ENCODE results near the gene COL1A2. TPM values are rescaled to one million over a fixed set of nuclear protein-coding genes. Genes with fewer than 3 reads are reported as not detected.

The COL1A2 gene
- total and polyA plus RNA-seq, 2 experiments from 2014 or later = 76.6 to 122 TPM

DNA sequence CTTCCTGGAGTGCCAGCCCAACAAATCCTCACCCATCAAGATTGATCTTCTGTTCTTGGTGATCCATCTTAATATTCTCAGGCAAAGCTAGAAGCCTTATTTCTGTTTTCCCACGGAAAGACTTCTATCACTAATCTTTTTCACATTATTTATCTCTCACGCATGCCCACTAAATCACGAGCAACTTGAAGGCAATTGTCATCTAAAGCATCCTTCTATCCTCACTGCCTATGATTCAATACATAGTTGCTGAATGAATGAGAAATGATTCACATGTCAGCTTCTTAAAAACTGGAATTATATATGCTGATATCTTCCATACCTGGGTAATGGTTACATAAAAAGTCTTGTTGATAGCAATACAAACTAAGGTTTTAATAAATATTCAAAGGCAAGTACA lies 12.6 kb upstream of the COL1A2 start:
- no peaks in the 10 kb centered on the region for H3K4me1 ChIP-seq (ENCODE audit: low read depth)
- H3K36me3 ChIP-seq = no peaks in the 10 kb centered on the region
- no peak for DNase-seq (ENCODE audit: low read depth in 1 of 2, low spot score in 1 of 2)
- H3K9me3 ChIP-seq (ENCODE audit: low read depth) = no peaks in the 10 kb centered on the region
- H3K4me3 ChIP-seq = no peak overlapping the region
- H3K27ac ChIP-seq = no peak overlapping the region
- TF ChIP-seq CTCF (IDR thresholded peaks at IDR 0.05; ENCODE audit: low read depth, low read length) = no peak
- H3K27me3 ChIP-seq = no peaks in the 10 kb centered on the region

GRCh38 chr7:94382746-94383145 lies 11.9 kb upstream of the COL1A2 start:
- no peak for TF ChIP-seq CTCF (IDR thresholded peaks at IDR 0.05; ENCODE audit: low read depth, low read length)
- DNase-seq (ENCODE audit: low read depth in 1 of 2, low spot score in 1 of 2) = no peak
- Histone ChIP-seq H3K9me3 (ENCODE audit: low read depth) (no peaks in the 10 kb centered on the region), H3K36me3 (no peaks in the 10 kb centered on the region), H3K27ac (no peak overlapping the region), H3K4me1 (ENCODE audit: low read depth) (no peaks in the 10 kb centered on the region), H3K4me3 (no peak overlapping the region), H3K27me3 (no peaks in the 10 kb centered on the region)

- Histone ChIP-seq H3K27ac (no peak overlapping the region), H3K4me1 (ENCODE audit: low read depth) (no peaks in the 10 kb centered on the region), H3K4me3 (no peak overlapping the region), H3K36me3 (no peaks in the 10 kb centered on the region), H3K27me3 (no peaks in the 10 kb centered on the region), H3K9me3 (ENCODE audit: low read depth) (no peaks in the 10 kb centered on the region)
- no peak for TF ChIP-seq CTCF (IDR thresholded peaks at IDR 0.05; ENCODE audit: low read depth, low read length)
- no peak for DNase-seq (ENCODE audit: low read depth in 1 of 2, low spot score in 1 of 2)
Observed at GRCh38 chr7:94384315-94384714, 10.4 kb upstream of the COL1A2 start.

DNA sequence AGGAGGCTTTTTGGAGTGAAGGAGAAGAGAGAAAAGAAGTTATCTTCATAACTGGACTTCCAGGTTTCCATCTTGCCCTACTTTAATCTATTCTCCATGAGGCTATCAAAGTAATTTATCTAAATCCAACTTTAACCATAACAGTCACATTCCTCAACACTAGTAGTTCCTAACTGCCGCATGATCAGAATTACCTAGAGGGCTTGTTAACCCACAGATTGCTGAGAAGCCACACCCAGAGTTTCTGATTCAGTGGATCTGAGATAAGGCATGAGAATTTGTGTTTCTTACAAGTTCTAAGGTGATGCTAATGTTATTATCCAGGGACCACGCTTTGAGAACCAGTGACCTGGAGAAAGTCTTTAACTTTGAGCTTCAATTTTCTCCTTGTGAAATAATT lies 8.3 kb upstream of the COL1A2 start:
- Histone ChIP-seq H3K36me3 (no peaks in the 10 kb centered on the region), H3K9me3 (ENCODE audit: low read depth) (no peaks in the 10 kb centered on the region), H3K4me3 (no peak overlapping the region), H3K4me1 (ENCODE audit: low read depth) (no peaks in the 10 kb centered on the region), H3K27me3 (no peaks in the 10 kb centered on the region), H3K27ac (no peak overlapping the region)
- no peak for TF ChIP-seq CTCF (IDR thresholded peaks at IDR 0.05; ENCODE audit: low read depth, low read length)
- no peak for DNase-seq (ENCODE audit: low read depth in 1 of 2, low spot score in 1 of 2)

GRCh38 chr7:94388540-94388939 lies 6.2 kb upstream of the COL1A2 start:
- Histone ChIP-seq H3K9me3 (ENCODE audit: low read depth) (no peaks in the 10 kb centered on the region), H3K4me1 (ENCODE audit: low read depth) (peaks cover 14% of the 10 kb centered on the region), H3K36me3 (no peaks in the 10 kb centered on the region), H3K4me3 (no peak overlapping the region), H3K27me3 (no peaks in the 10 kb centered on the region), H3K27ac (no peak overlapping the region)
- DNase-seq (ENCODE audit: low read depth in 1 of 2, low spot score in 1 of 2) = no peak
- no peak for TF ChIP-seq CTCF (IDR thresholded peaks at IDR 0.05; ENCODE audit: low read depth, low read length)

DNA sequence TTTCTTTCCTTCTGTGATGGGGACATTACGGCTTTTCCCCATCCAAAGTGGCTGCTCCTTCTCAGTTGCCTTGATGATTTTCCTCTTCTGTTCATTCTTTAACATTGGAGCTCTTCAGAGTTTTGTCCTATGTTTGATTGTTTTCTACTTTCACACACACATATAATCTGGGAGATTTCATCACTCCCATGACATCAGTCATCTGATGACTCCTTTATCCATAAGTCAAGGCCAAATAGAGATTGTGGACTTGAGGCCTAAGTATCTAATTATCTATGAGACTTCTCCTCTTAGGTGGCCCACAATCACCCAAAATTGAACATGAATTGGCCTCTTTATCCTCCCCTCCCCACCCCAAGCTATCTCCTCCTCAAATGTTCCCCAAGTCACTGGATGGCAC lies 5.3 kb upstream of the COL1A2 start:
- Histone ChIP-seq H3K27ac (no peak overlapping the region), H3K9me3 (ENCODE audit: low read depth) (no peaks in the 10 kb centered on the region), H3K36me3 (no peaks in the 10 kb centered on the region), H3K27me3 (no peaks in the 10 kb centered on the region), H3K4me1 (ENCODE audit: low read depth) (peaks cover 14% of the 10 kb centered on the region), H3K4me3 (no peak overlapping the region)
- no peak for TF ChIP-seq CTCF (IDR thresholded peaks at IDR 0.05; ENCODE audit: low read depth, low read length)
- DNase-seq (ENCODE audit: low read depth in 1 of 2, low spot score in 1 of 2) = peak in 1 of 2 donors; percentile 24
